ENCODE measurements around the gene RNF4.

RNF4 gene

DNA sequence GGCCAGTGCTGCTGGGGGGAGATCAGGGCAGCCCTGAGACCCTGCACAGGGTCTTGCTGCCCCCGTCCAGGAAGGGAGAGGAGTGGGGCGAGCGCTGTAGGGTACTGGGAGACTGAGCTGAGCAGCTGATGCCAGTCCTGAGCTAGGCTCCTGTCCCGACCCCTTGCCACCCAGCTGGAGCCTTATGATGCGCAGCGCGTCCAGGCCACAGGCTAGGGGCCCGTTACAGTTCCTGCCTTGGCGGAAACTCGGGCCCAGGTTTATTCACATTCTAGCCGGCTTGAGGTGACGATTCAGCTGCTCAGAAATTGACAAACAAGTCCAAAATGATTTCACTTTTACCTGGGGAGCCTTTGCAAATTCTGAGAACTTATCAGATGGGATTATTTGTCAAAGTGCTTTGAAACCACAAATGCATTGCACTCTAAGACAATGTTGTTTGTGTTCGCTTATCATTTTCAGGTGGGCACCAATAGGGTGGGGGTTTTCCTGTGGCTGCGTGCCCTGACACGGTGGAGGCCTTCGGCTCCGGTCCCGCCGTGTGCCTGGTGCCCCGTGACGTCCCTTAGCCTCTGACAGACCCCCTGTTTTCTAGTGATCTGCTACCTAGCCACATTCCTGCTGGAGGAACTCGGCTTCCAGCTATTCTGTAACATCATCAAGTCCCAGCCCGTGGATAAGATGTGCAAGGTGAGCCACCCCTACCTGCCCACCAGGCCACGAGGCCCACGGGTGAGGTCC is 31.3 kb upstream of the RNF4 start:
- in situ Hi-C loops (cut with MboI; ENCODE audit: low sequenced_read_pairs), result no loop called here

DNA sequence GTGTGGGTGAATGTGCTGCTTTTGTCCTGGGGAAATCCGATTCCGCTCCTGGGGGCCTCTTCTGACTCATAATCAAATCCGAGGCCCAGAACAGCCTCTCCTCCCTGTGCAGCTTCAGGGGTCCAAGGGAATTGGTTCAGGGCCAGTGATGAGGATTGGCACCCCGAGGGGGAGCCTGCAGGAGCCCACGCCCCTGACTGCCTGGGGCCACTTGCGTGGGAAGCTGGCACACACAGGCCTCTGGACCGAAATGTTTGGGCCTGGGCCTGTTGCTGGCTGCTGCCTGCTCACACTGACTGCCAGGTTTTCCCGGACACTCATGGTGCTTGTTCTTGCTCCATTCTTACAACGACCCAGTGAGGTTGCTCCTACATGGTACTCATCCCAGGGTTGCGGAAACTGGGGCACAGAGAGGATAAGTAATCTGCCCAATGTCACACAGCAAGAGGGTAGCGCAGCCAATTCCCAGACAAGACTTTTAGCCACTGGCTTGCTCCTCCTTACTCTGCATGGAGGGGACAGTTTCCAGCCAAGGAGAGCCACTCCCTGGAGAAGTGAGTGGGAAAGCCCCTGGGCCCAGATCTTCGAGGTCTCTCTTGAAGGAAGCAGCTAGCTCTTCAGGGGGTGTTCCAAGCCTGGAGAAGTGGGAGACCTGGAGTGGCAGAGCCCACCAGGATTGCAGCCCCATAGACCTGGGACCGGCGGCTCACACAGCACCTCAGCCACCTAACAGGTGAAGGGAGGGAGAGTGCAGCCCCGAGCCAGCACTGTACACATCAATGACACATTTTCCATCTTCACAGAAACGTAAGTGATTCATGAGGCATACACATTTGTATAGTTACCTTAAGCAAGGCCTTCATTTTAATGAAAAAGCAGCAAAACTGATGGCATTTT is 29.8 kb upstream of the RNF4 start:
- in situ Hi-C loops (cut with MboI; ENCODE audit: low sequenced_read_pairs), result no loop called here

DNA sequence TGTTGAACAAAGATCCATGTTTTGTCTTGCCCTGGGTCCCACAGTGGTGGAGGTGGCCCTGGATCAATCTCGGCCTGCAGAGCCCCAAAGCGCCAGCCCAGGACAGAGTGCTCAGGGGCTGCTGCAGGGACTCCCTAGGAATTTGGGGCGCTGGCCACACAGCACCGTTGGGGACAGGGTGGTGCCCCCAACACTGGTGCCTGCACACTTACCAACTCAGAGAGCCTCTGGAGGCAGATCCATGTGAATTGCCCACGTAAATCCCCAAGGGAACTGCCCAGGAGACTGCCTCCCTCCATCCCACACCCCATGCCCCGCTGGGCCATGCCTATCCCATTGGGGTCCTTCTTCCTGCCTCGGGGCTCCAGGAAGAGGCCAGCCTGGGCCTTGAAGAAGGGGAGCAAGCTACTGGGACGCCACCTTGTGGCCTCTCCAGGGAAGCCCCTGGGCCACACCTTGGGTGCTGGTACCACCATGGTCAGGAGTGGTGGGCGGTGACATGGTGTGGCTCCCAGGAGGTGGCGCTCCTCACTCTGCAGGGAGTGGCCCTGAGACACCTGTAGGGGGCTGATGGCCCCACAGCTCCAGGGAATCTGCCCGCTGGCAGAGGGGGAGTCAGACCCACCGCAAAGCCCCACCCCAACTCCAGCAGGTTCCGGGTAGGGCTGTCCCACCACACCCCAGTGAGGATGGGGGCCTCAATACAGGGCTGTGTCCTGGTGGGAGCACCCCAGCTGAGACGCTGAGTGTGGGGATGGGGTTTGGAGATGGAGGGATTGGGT is 27.3 kb upstream of the RNF4 start:
- in situ Hi-C loops (cut with MboI; ENCODE audit: low sequenced_read_pairs), result no loop called here

DNA sequence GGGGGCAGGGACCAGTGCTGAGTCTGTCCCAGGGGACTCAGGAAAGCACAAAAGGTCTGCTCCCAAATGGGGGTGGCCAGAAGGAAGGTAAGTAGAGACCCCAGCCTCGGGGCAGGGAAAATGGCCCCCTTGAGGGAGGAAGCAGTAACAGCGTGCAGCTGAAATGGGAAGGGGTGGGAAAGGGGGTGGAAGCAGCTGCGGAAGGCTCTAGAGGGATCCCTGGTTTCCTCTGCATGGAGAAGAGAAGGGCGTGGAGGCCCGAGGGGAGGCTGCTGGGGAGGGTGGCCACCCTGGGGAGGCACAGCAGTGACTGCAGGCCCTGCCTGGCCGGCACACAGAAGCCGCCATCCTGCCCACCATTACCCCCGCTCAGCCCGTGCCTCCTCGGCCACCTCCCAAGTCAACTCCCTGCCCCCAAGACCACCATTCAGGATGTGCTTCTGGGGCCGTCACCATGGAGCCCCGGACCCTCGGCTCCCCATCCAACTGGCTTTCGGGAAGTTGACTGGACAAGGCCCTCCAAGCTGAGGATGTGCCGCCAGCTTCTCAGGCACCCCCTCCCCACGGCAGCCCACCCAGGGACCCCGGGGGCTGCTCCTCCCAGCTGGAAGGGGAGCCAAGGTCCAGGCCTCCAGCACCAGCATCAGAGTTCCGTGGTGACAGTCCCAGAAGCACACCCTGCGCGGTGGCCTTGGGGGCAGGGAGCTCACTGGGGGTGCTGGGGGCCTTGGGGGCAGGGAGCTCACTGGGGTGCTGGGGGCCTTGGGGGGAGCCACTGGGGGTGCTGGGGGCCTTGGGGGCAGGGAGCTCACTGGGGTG is 26.5 kb upstream of the RNF4 start:
- in situ Hi-C loops (cut with MboI; ENCODE audit: low sequenced_read_pairs), result no loop called here

GRCh38 chr4:2443061-2443730 is 25.7 kb upstream of the RNF4 start:
- in situ Hi-C loops (cut with MboI; ENCODE audit: low sequenced_read_pairs), result no loop called here

DNA sequence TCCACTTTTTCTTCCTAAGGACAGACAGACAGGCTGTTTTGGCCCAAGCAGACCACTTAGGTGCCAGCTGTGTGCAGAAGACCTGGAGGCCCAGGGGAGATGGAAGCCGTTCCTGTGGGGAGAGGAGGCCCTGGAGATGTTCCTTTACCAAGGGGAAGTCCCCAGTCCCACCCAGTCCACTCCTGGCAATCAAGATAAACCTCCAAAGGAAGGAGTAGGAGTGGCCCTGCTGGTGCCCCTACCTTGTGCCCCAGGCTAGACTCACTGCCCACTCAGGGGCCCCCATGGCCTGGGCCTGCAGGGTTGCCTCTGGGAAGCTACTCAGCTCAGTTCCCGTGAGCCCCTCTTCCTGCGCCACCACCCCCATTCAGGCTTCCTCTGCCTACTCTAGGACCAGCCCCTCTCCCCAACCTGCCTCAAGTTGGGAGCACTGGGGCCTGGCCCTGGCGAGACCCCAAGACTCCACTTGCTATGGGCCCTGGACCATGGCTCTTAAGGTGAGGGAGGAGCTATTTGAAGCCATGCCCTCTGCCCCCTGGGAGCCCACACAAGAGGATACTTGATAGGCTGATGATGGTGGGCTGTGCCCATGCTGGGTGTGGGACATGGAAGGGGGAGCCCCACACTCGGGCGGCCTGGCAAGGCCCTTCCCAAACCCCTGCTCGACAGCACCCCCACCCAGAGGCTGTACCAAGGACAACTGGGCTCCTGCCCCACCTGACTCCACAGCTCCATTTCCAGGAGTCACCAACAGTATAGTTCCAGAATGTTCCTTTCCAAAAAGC is 24.8 kb upstream of the RNF4 start:
- in situ Hi-C loops (cut with MboI; ENCODE audit: low sequenced_read_pairs), result no loop called here

DNA sequence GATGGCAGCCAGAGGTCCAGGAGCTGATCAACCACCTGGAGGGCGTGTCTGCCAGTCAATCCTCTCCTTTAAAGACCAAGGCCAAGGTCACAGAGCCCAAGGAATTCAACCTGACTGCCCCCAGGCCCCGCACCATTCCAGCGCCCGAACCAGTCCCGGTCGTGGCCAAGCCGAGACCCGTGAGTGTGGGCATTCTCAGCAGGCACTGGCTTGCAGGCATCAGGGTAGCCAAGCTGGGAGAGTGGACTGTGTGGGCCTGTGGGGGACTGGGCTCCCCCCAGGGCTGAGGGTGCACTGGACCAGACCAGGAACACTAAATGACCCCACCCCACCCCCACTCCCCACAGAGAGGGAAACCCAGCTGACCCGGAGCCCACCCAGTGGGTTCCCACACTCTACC is 23.8 kb upstream of the RNF4 start:
- in situ Hi-C loops (cut with MboI; ENCODE audit: low sequenced_read_pairs), result no loop called here

GRCh38 chr4:2445571-2445970 is 23.3 kb upstream of the RNF4 start:
- in situ Hi-C loops (cut with MboI; ENCODE audit: low sequenced_read_pairs), result no loop called here

DNA sequence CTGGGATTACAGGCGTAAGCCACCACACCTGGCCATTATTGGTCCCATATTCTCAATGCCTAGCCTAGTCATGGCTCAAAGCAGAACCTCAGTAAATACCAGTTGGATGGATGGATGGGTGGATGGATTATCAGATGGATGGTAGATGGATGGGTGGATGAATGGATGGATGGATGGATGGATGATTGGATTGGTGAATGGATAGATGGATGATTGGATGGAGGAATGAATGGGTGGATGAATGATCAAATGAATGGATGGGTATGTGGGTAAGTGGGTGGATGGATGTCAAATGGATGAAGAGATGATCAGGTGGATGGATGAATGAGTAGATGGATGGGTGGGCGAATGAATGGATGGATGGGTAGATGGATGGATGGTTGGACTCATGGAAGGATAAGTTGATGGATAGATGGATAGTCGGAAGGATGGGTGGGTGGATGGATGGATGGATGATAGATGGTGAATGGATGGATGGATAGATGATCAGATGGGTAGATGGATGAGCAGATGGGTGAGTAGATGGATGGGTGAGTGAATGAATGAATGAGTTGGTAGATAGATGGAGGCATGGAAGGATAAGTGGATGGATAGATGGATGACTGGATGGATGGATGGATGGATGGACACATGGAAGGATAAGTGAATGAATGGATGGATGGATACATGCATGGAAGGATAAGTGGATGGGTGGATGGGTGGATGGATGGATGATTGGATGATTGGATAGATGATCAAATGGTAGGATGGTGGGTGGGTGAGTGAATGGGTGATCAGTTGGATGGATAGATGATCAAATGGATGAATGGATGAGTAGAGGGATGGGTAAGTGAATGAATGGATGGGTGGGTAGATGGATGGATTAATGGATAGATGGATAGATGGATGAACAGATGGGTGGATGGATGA is 22.0 kb upstream of the RNF4 start:
- in situ Hi-C loops (cut with MboI; ENCODE audit: low sequenced_read_pairs), result no loop called here

- in situ Hi-C loops (cut with MboI; ENCODE audit: low sequenced_read_pairs), result no loop called here
Observed at GRCh38 chr4:2448589-2448988, 20.3 kb upstream of the RNF4 start.

DNA sequence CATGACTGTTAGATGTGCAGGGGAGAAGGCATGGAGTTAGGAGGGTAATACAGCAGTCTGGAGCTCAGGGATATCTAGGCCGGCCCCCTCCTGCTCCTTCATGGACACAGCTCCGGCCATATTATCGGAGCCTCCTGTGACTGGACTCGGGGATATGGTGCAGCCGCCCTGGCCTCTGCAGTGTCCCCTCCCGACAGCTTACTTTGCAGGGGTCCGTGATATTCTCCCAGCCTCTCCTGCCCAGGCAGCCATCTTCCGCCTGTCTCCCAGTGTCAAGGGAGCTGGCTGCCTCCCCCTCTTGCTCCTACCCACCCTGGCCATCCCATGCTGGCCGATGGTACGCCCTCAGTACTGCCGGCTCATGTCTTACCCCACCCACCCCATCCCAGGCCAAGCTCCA is 19.9 kb upstream of the RNF4 start:
- in situ Hi-C loops (cut with MboI; ENCODE audit: low sequenced_read_pairs), result no loop called here

GRCh38 chr4:2449511-2450392 is 19.2 kb upstream of the RNF4 start:
- in situ Hi-C loops (cut with MboI; ENCODE audit: low sequenced_read_pairs), result no loop called here

DNA sequence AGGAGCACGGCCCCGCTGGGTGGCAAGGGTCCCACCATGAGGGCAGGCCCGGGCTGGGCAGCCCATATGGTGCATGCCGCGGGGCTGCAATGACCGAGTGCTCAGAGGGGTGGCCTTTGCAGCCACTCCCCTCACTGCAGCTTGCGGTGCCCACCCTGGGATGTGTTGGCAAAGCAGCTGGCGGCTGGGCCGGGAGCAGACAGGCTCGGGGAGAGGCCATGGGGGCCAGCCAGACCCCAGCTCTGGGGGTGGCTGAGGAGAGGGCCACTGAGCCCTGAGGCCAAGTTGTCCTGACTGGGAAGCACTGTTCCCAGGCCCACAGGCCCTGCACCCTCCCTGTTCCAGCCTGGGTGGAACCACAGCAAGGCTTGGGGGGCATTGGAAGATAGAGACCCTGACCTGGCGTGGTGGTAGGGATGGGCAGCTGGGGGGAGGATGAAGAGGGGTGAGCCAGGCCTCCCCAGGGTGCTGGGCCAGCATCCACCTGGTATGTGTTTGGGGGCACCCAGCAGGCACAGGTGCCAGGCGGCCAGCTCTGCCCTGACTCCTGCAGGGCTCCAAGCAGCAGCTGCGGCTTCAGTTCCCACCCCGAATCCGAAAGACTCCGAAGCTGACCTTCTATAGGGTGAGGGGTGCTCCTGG is 18.4 kb upstream of the RNF4 start:
- in situ Hi-C loops (cut with MboI; ENCODE audit: low sequenced_read_pairs), result no loop called here

DNA sequence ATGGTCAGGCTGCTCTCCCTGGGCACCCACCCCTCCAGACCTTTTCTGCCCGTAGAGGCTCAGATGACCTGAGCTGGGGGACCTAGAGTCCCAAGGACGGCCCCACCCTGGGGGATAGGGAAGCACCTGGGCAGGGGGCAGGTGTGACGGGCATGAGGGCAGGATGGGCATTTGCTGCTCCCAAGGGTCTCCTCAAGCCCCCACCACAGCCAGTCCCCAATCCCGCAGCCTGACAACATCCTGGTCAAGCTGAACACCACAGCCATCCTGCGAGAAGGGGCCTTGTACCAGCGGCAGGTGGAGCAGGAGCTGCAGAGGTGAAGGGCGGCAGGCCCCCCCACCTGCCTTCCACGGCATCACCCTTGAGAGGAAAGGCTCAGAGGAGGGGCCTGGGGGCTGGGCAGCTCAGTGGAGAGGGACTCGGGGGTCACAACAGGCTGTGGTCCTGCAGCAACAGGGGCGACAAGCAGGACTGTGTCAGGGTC is 17.8 kb upstream of the RNF4 start:
- in situ Hi-C loops (cut with MboI; ENCODE audit: low sequenced_read_pairs), result no loop called here

- in situ Hi-C loops (cut with MboI; ENCODE audit: low sequenced_read_pairs), result no loop called here
Observed at GRCh38 chr4:2451821-2452785, 16.8 kb upstream of the RNF4 start.
